ENCODE results near the gene VTCN1.
A peak's percentile ranks its signal among the peaks of the same experiment; 100 is the strongest.
"Not testable (repeated sequence)": the region's sequence is repeated elsewhere in the genome, so short reads cannot be mapped to it uniquely, and the experiment has no call there.

The VTCN1 gene

DNA sequence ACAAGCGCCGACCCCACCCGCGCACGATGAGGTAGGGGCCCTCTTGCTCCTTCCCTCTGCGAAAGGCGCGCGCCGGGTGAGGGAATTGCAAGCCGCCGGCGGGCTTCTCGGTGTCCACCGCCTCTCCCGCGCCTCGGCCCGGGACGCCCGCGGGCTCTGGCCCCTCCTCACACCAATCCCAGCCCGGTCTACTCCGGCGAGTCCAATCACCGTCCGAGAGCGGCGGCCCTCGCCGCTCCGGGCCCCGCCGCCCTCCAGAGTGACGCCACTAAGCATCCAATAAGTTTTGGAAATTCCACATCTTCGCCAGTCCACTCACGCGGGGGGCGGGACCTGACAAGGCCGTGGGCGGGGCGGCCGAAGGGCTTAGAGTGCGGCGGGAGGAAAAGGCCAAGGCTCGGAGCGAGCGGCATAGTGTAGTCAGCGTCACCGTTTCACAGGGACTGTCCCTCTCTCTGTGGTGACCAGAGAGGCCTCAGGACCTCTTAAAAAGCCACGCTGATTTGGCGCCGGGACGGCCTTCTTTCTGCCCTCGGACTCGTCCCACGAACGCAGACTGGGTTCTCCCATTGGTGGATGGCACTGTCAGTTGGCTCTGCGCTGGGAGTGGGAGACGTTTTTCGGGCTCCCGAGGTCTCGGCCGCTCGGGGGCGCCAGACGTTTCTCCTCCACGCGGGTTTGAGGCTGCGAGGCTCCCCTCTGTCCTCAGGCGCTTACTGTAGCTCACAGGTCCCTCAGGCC lies 89.0 kb downstream of the VTCN1 start, which contains the start of gene TRIM45:
Gene TRIM45, minus strand, starts transcription at position 161 of the 741 bp plus-strand sequence. CDS start 548 bp downstream, outside the sequence.
- DNase-seq: peak; percentile 95

- DNase-seq: peak; percentile 42
Observed at GRCh38 chr1:117120774-117121588, 89.7 kb downstream of the VTCN1 start.

DNA sequence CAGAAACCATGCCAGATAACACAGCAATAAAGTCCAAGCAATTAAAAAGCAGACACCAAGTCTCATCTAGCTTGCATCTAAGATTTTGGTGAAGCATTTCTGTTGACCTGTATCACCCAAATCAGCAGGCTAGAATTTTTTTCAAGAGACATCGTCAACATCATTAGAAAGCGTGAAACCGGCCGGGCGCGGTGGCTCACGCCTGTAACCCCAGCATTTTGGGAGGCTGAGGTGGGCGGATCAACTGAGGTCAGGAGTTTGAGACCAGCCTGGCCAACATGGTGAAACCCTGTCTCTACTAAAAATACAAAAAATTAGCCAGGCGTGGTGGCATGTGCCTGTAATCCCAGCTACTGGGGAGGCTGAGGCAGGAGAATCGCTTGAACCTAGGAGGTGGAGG lies 91.6 kb downstream of the VTCN1 start:
- DNase-seq: not testable (repeated sequence)

- no peak for DNase-seq
Observed at GRCh38 chr1:117118137-117118536, 92.6 kb downstream of the VTCN1 start.

- DNase-seq: no peak
Observed at GRCh38 chr1:117117697-117118096, 93.0 kb downstream of the VTCN1 start.

- no peak for DNase-seq
Observed at GRCh38 chr1:117116784-117117130, 94.0 kb downstream of the VTCN1 start.

DNA sequence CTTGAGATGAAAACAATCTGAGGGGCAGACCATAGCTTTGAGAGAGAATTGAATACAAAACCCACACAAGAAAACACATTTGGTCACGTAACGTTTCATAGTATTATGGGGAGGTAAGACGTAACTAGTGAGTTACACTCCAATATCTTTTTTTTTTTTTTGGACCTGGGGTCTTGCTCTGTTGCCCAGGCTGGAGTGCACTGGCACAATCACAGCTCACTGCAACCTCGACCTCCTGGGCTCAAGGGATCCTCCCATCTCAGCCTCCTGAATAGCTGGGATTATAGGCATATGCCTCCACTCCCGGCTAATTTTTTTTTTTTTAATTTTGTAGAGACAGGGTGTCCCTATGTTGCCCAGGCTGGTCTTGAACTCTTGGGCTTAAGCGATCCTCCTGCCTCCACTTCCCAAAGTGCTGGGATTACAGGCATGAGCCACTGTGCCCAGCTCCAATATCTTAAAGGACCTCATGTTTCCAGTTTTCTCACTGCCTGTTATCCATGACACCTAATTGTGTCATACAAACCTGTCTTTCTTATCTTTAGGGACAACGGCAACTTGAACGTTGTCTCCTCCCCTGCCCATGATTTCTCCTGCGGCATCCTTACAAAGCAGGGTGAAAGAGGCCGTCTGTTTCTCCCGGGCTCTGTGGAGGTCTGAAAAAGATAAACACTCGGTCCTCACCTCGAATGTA lies 94.5 kb downstream of the VTCN1 start:
- no peak for DNase-seq

DNA sequence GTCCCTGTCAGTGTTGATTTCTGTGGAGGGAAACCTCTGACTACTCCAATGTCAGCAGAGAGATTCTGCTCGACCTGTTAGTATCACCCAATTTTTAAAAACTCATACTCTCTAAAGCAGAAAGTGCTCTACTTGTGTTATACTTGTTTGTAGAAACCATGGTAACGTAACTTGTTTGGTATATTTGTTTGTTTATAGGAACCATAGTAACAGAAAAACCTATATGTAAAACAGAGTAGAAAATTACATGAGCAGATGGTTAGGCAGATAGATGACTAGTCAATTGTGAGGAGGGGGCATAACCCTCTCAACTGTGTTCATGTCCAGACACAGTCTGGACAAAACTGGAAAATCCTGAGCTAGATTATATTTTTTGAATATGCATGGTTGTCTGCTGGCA lies 95.8 kb downstream of the VTCN1 start:
- no peak for DNase-seq

GRCh38 chr1:117113199-117113598 lies 97.5 kb downstream of the VTCN1 start:
- no peak for DNase-seq

GRCh38 chr1:117112047-117112717 lies 98.5 kb downstream of the VTCN1 start:
- no peak for DNase-seq

DNA sequence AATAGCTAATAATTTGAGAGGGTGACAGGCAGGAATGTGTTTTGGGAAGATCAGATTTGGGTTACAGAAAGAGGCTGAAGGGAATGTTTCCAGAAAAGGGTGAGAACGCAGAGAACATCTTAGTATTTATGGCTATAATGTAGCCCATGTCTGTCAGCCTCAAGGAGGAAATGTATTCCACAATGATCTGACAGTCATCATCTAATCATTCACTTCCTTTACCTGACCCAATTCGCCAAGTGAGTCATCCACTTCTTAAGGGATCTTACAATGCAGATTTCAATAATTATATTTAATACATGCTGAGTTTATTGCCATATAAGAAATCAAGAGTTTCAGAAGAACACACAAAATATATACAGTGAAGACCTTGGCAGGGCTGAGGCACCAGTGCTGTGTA lies 100.0 kb downstream of the VTCN1 start:
- peak; percentile 0 for DNase-seq

- no peak for DNase-seq
Observed at GRCh38 chr1:117107364-117107763, 103.4 kb downstream of the VTCN1 start.

DNA sequence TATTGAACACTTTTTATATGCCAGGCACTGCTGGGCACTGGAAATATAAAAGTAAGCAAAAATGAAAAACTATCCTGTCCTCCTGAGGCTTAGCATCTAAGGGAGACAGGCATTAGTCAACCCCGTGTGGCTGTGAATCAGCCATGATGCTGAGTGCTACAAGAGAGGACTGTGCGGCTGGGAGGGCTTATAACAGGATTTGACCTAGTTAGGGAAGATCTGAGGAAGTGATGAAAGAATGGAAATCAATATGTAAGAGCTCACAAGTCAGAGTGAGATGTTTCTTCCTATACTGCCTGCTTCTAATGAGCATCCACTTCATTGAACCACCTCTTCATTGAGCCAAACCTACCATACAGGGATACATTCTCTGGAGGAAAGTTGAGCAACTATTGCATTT lies 104.2 kb downstream of the VTCN1 start:
- DNase-seq: no peak

GRCh38 chr1:117105722-117106121 lies 105.0 kb downstream of the VTCN1 start:
- DNase-seq: no peak

GRCh38 chr1:117104986-117105385 lies 105.7 kb downstream of the VTCN1 start:
- no peak for DNase-seq

- not testable (repeated sequence) for DNase-seq
Observed at GRCh38 chr1:117101858-117102257, 108.9 kb downstream of the VTCN1 start.

DNA sequence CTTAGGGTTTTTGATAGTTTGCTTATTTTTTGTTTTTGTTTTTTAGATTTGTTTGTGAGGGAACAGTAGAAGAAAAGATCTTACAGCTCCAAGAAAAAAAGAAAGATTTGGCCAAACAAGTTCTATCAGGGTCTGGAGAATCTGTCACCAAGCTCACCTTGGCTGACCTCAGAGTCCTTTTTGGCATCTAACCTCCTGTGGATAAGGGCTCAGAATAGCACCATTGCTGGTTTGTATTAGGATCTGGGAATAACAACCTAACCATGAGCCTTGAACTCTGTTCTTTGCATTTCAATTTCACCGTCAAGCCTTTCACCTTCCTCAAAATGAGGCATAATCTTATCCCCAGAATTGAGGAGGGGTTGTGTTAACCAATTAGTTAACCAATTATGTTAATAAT lies 109.4 kb downstream of the VTCN1 start:
- no peak for DNase-seq

DNA sequence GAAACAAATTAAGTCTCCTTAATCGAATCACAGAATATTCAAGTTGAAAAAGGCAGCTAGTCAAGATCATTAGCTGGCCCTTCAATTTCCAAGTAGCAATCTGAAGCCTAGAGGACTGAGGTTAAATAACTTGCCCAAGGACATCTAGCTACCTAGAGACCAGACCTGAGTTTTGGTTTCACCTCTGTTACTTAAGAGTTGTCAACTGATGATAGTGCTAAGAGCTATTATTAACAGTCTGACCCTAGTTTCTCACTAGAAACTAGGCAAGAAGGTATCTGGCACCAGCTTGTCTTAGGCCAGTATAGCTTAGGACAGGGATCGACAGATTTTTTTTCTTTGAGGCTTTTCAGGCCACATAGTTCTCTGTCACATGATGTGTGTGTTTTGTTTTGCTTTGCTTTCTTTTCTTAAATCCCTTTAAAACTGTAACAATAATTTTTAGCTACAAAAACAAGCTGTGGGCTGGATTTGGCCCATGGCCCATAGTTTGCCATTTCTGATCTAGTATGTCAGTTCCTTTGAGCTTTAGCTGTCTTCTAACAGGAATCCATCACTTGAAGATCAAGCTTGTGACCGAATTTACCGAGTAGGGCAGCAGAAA lies 112.3 kb downstream of the VTCN1 start:
- no peak for DNase-seq

DNA sequence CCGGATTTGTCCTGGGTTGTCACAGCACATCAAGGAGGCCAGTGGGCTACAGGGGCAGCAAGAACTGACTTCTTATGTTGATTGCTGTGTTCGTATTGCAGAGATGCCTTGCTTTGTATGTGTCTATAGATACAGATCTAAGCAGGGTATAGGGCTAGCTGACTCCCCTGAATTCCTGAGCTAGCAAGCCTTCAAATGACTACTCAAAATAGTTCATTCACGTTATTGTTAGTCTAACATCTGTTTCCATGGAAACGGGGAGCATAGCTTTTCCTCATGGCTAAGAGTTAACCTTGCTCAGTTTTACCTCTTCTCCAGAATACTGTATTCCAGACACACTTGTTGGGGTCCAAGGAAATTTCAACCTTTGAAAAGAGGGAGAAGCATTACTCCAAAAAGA lies 113.3 kb downstream of the VTCN1 start:
- peak; percentile 0 for DNase-seq

- peak; percentile 0 for DNase-seq
Observed at GRCh38 chr1:117096951-117097408, 113.7 kb downstream of the VTCN1 start.

DNA sequence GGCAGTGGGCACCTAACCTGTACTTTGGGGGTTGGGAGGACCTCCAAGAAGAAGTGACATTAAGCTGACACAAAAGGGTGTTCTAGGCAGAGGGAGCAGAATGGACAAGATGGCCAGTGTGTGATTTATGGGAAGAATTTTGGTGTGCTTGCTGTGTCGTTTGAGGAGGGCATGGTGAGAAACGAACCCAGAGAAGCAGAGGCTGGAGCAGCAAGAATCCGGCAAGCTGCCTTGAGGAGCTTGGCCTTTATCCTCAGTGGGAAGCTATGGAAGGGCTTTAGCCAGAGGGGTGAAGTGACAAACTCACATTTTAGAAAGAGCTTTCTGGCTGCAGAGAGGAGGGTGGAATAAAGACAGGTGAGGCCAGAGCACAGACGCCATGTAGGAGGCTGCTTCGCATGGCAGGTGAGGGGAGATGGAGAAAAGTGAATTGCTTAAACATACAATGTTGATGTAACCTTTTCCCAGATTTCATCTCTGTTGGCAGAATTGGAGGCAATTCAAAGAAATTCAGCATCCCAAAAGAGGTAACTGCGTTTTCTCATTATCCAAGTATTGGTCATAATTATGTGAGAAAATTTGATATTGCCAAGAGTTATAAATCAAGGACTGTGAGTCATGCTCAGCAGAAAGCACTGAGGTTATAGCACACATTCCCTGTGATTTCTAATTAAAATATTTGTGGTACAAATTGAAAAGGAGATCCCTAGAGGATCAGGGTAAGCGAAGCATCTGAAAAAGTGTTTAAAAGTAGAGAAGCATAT lies 115.7 kb downstream of the VTCN1 start:
- peak; percentile 18 for DNase-seq
